Pericardium fibroblast (primary cell): ENCODE data around the gene SCYL3. TPM values are rescaled to one million over a fixed set of nuclear protein-coding genes. Genes with fewer than 3 reads are reported as not detected.

ENCODE experiments used
- total RNA-seq: library from RNA; depleted of rRNA; stranded (reverse); fragments of >200 nt; gene quantifications from 2 replicates; pipeline ENCODE4 v1.2.3, GENCODE V29; 2015

SCYL3 gene, protein sequence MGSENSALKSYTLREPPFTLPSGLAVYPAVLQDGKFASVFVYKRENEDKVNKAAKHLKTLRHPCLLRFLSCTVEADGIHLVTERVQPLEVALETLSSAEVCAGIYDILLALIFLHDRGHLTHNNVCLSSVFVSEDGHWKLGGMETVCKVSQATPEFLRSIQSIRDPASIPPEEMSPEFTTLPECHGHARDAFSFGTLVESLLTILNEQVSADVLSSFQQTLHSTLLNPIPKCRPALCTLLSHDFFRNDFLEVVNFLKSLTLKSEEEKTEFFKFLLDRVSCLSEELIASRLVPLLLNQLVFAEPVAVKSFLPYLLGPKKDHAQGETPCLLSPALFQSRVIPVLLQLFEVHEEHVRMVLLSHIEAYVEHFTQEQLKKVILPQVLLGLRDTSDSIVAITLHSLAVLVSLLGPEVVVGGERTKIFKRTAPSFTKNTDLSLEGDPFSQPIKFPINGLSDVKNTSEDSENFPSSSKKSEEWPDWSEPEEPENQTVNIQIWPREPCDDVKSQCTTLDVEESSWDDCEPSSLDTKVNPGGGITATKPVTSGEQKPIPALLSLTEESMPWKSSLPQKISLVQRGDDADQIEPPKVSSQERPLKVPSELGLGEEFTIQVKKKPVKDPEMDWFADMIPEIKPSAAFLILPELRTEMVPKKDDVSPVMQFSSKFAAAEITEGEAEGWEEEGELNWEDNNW
- 4.0 and 4.6 TPM in 2 replicates for total RNA-seq

DNA sequence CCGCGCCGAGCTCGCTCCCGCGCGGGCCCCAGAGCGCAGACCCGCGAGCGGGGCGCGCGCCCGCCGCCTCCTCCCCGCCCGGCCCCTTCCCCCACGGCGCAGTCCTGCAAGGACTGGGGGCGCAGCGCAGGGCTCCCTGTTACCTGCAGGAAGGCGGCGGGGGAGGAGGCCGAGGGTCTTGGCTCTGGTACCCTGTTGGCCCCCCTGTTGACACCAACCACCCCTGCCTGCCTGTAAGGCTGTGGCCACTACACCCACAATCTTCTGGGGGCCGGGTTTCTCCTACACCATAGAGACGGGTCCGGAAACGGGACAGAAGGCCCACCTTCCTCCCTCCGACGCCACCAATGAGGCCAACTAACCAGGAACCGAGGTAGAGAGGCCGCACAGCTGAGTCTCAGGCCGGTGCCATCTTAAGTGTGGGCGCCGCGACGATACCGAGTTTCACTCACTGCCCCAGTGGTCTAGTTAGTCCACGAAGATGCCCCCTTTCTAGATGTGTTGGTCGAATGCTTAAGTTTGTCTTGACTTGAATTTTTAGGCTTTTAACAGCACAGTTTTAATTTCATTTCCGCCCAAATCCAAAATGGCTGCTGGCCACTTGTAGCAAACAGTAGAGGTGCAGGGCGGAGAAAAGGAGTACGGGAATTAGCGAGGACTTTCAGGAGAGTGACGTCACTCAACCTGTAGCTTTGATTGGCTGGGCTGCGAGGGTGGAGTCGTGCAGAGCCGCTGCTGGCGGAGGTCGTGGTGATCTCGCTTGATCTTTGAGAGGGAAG lies at the start of gene SCYL3:
Gene SCYL3, minus strand, starts transcription at position 252 of the 779 bp plus-strand sequence. CDS start 5,056 bp downstream, outside the sequence.

Other genes with a start within 250 kb of the SCYL3 start
- gene SELL, start 182.3 kb downstream of the SCYL3 start, total RNA-seq = 0.26 TPM in 1 of 2 replicates, not detected in the other
- gene SELE, start 159.8 kb downstream of the SCYL3 start, total RNA-seq = not detected in 2 replicates
- gene METTL18, start 99.0 kb downstream of the SCYL3 start, total RNA-seq = 7.7 and 9.3 TPM in 2 replicates
- 12.9 and 15.8 TPM in 2 replicates for gene KIFAP3, start 180.8 kb upstream of the SCYL3 start, total RNA-seq